H9 (cell line): ENCODE data around the gene MGARP. TPM values are rescaled to one million over a fixed set of nuclear protein-coding genes. Genes with fewer than 3 reads are reported as not detected.
A peak's percentile ranks its signal among the peaks of the same experiment; 100 is the strongest.

Source experiments
- DNase-seq: peaks from one replicate; pipeline ENCODE4 v3.0.0-alpha.2; 2017
- H2AFZ ChIP-seq: one replicate; pipeline ENCODE4 v1.6.1; 2013; ENCODE audit warnings: mild to moderate bottlenecking, low read length, control low read depth, moderate library complexity
- H2AK5ac ChIP-seq: 2 replicates; pipeline ENCODE4 v1.6.1; 2013; ENCODE audit warnings: low read length, control low read depth, mixed read lengths; ENCODE audit not compliant: insufficient read length
- H2BK120ac ChIP-seq: one replicate; pipeline ENCODE4 v1.6.1; 2013; ENCODE audit warnings: low read depth, mild to moderate bottlenecking, low read length, control low read depth, inconsistent platforms; ENCODE audit not compliant: poor library complexity, severe bottlenecking
- H2BK12ac ChIP-seq: 2 replicates; pipeline ENCODE4 v1.6.1; 2013; ENCODE audit warnings: low read length, control low read depth, mixed read lengths, low read depth; ENCODE audit not compliant: insufficient read length
- H2BK15ac ChIP-seq: 2 replicates; pipeline ENCODE4 v1.6.1; 2013; ENCODE audit warnings: low read depth, low read length, control low read depth
- H2BK20ac ChIP-seq: one replicate; pipeline ENCODE4 v1.6.1; 2013; ENCODE audit warnings: low read depth, mild to moderate bottlenecking, low read length, control low read depth, inconsistent platforms; ENCODE audit not compliant: poor library complexity, severe bottlenecking
- H2BK5ac ChIP-seq: 2 replicates; pipeline ENCODE4 v1.6.1; 2013; ENCODE audit warnings: low read length, control low read depth, mixed read lengths; ENCODE audit not compliant: insufficient read length
- H3K14ac ChIP-seq: 2 replicates; pipeline ENCODE4 v1.6.1; 2013; ENCODE audit warnings: low read length, control low read depth; ENCODE audit not compliant: insufficient read depth
- H3K18ac ChIP-seq: 2 replicates; pipeline ENCODE4 v1.6.1; 2013; ENCODE audit warnings: low read depth, mild to moderate bottlenecking, mixed read lengths, low read length, control low read depth; ENCODE audit not compliant: insufficient read length
- H3K23ac ChIP-seq: 2 replicates; pipeline ENCODE4 v1.6.1; 2013; ENCODE audit warnings: low read length, control low read depth, mixed read lengths, low read depth; ENCODE audit not compliant: insufficient read length
- H3K23me2 ChIP-seq: 2 replicates; pipeline ENCODE4 v1.6.1; 2013; ENCODE audit warnings: low read depth, mild to moderate bottlenecking, mixed read lengths, low read length, control low read depth; ENCODE audit not compliant: insufficient read length, poor library complexity, severe bottlenecking
- H3K27ac ChIP-seq: 2 replicates; pipeline ENCODE4 v1.5.1; 2013; ENCODE audit warnings: low read length, control low read depth, mixed read lengths, low read depth; ENCODE audit not compliant: insufficient read length
- H3K27me3 ChIP-seq: 2 replicates; pipeline ENCODE4 v1.6.1; 2013; ENCODE audit warnings: low read length, control low read depth, inconsistent platforms; ENCODE audit not compliant: insufficient read depth
- H3K4ac ChIP-seq: 2 replicates; pipeline ENCODE4 v1.6.1; 2013; ENCODE audit warnings: low read depth, mild to moderate bottlenecking, control low read depth, inconsistent platforms, low read length, moderate library complexity
- H3K4me1 ChIP-seq: 2 replicates; pipeline ENCODE4 v1.6.1; 2013; ENCODE audit warnings: low read length, control low read depth, inconsistent platforms; ENCODE audit not compliant: insufficient read depth
- H3K4me2 ChIP-seq: 2 replicates; pipeline ENCODE4 v1.6.1; 2013; ENCODE audit warnings: low read length, control low read depth, mixed read lengths; ENCODE audit not compliant: insufficient read length, insufficient read depth
- H3K56ac ChIP-seq: 2 replicates; pipeline ENCODE4 v1.6.1; 2013; ENCODE audit warnings: low read depth, mild to moderate bottlenecking, mixed read lengths, low read length, control low read depth; ENCODE audit not compliant: insufficient read length
- H3K79me1 ChIP-seq: 2 replicates; pipeline ENCODE4 v1.6.1; 2013; ENCODE audit warnings: low read depth, mild to moderate bottlenecking, moderate library complexity, low read length, control low read depth, inconsistent platforms; ENCODE audit not compliant: insufficient read depth, poor library complexity, severe bottlenecking
- H3K79me2 ChIP-seq: 2 replicates; pipeline ENCODE4 v1.6.1; 2013; ENCODE audit warnings: low read length, control low read depth, inconsistent platforms; ENCODE audit not compliant: insufficient read depth
- H3K9ac ChIP-seq: 2 replicates; pipeline ENCODE4 v1.6.1; 2013; ENCODE audit warnings: low read length, control low read depth, mixed read lengths; ENCODE audit not compliant: insufficient read length; ENCODE audit errors: extremely low read depth
- H3K9me3 ChIP-seq: one replicate; pipeline ENCODE4 v1.6.1; 2013; ENCODE audit warnings: low read depth, low read length, inconsistent platforms; ENCODE audit not compliant: control insufficient read depth
- H3T11ph ChIP-seq: one replicate; pipeline ENCODE4 v1.6.1; 2013; ENCODE audit warnings: mild to moderate bottlenecking, low read length, control low read depth, inconsistent platforms
- H4K20me1 ChIP-seq: one replicate; pipeline ENCODE4 v1.6.1; 2013; ENCODE audit not compliant: control insufficient read depth, insufficient read length, insufficient read depth
- H4K5ac ChIP-seq: 2 replicates; pipeline ENCODE4 v1.6.1; 2013; ENCODE audit warnings: low read depth, mild to moderate bottlenecking, mixed read lengths, low read length, control low read depth; ENCODE audit not compliant: insufficient read length
- H4K8ac ChIP-seq: replicated peaks from 2 replicates; pipeline ENCODE4 v1.6.1; 2013; ENCODE audit warnings: low read length, control low read depth, mixed read lengths, low read depth; ENCODE audit not compliant: insufficient read length
- H4K91ac ChIP-seq: 2 replicates; pipeline ENCODE4 v1.6.1; 2013; ENCODE audit warnings: low read depth, mild to moderate bottlenecking, moderate library complexity, mixed read lengths, low read length, control low read depth; ENCODE audit not compliant: insufficient read length
- H3K27ac Mint-ChIP-seq, 3 experiments: 2 replicates in 2 of 3; 3 replicates in 1 of 3; pipeline ENCODE4 v1.8.0; 2020 to 2021; ENCODE audit warnings: mixed read lengths in 3 of 3, mild to moderate bottlenecking in 1 of 3, moderate library complexity in 1 of 3
- H3K27me3 Mint-ChIP-seq: 2 replicates; pipeline ENCODE4 v1.8.0; 2021; ENCODE audit warnings: low read depth, mild to moderate bottlenecking, moderate library complexity, mixed read lengths
- H3K36me3 Mint-ChIP-seq, 3 experiments: 2 replicates in 2 of 3; 3 replicates in 1 of 3; pipeline ENCODE4 v1.8.0; 2020 to 2021; ENCODE audit warnings: low read depth in 3 of 3, mixed read lengths in 3 of 3; ENCODE audit not compliant: insufficient read depth in 1 of 3
- H3K4me1 Mint-ChIP-seq, 2 experiments: 2 replicates each; pipeline ENCODE4 v1.8.0; 2020; ENCODE audit warnings: mixed read lengths in 2 of 2
- H3K4me3 Mint-ChIP-seq, 2 experiments: 2 replicates in 1 of 2; 3 replicates in 1 of 2; pipeline ENCODE4 v1.8.0; 2020 to 2021; ENCODE audit warnings: mild to moderate bottlenecking in 2 of 2, mixed read lengths in 2 of 2, moderate library complexity in 1 of 2
- H3K9me3 Mint-ChIP-seq, 2 experiments: 2 replicates in 1 of 2; 3 replicates in 1 of 2; pipeline ENCODE4 v1.8.0; 2020; ENCODE audit warnings: mild to moderate bottlenecking in 2 of 2, mixed read lengths in 2 of 2, moderate library complexity in 1 of 2
- CTCF ChIP-seq: fragments of 200-600 bp; sonication (generic); conservative IDR thresholded peaks from 3 replicates; pipeline ENCODE4 v1.8.0; 2021; ENCODE audit warnings: antibody characterized with exemption, mild to moderate bottlenecking
- WGBS: extraction: QIAGEN DNeasy Blood & Tissue Kit; methylation state at CpG from one replicate; pipeline ENCODE4 v1.1.7; 2013; ENCODE audit warnings: missing lambda C conversion rate, low lambda C conversion rate, mixed read lengths; ENCODE audit not compliant: insufficient read length; ENCODE audit errors: extremely low coverage; 5-methylcytosine and 5-hydroxymethylcytosine counted together
- total RNA-seq: library from RNA; stranded (reverse); gene quantifications from 2 replicates; pipeline ENCODE4 v1.2.1, GENCODE V29; 2021

The MGARP gene
- total RNA-seq, 1 experiment from 2014 or later, result 4.0 TPM

- Histone ChIP-seq H4K8ac (no peak overlapping the region), H3K4me1 (no peaks in the 10 kb centered on the region), H3K14ac (no peak overlapping the region), H3K23me2 (peaks cover 3% of the 10 kb centered on the region), H4K91ac (no peak overlapping the region), H3K9me3 (no peaks in the 10 kb centered on the region), H4K5ac (no peak overlapping the region), H3K79me2 (peaks cover 69% of the 10 kb centered on the region), H2BK15ac (no peak overlapping the region), H2AFZ (no peak overlapping the region), H3K27me3 (no peaks in the 10 kb centered on the region), H3K23ac (no peak overlapping the region), H2BK5ac (no peak overlapping the region), H2BK120ac (no peak overlapping the region), H3K4ac (no peak overlapping the region), H3K79me1 (no peaks in the 10 kb centered on the region), H3K18ac (no peak overlapping the region), H2AK5ac (no peak overlapping the region), H2BK20ac (no peak overlapping the region), H3T11ph (no peak overlapping the region), H4K20me1 (no peaks in the 10 kb centered on the region), H3K56ac (no peak overlapping the region), H3K4me2 (no peak overlapping the region), H3K9ac (no peak overlapping the region), H3K27ac (no peak overlapping the region), H2BK12ac (no peak overlapping the region)
- no peak for DNase-seq
- H3K27ac Mint-ChIP-seq, result no peak overlapping the region; a peak in 1 of 7 replicates
- H3K36me3 Mint-ChIP-seq, result peaks cover 37 to 49% (median 48%) of the 10 kb centered on the region in 3 experiments
- no CpG with 5 or more reads among the region's 2 CpGs for WGBS
- TF ChIP-seq CTCF, result no peak
- H3K27me3 Mint-ChIP-seq, result no peaks in the 10 kb centered on the region
- H3K9me3 Mint-ChIP-seq, result peaks cover 15 to 17% of the 10 kb centered on the region in 2 experiments
- H3K4me1 Mint-ChIP-seq, result peaks cover 27 to 33% of the 10 kb centered on the region in 2 experiments
- peak overlapping the region in 1 of 2 experiments; percentile 40; a peak in 1 of 5 replicates for H3K4me3 Mint-ChIP-seq
Measured at GRCh38 chr4:139304920-139305319, 24.9 kb upstream of the MGARP start.
